ENCODE data around the gene C22orf23.

The C22orf23 gene

GRCh38 chr22:37953437-37954179 lies at the start of gene C22orf23, which contains the start of gene POLR2F:
C22orf23 (minus strand) TSS chr22:37953601; CDS start chr22:37953149, 452 bp downstream.
POLR2F (plus strand) TSS chr22:37953699; CDS start chr22:37953788, 89 bp downstream.
- DNase-seq (ENCODE audit: low spot score in 2 of 2) (peak; percentile 92 to 94), ATAC-seq (ENCODE audit: low read depth) (peak; percentile 95)
- peaks cover 31% of the 10 kb centered on the region for H3K4me1 Mint-ChIP-seq
- H3K4me3 Mint-ChIP-seq: peak within 1 kb of the TSS; percentile 91
- H3K9me3 Mint-ChIP-seq: no peaks in the 10 kb centered on the region
- no peaks in the 10 kb centered on the region for H3K27me3 Mint-ChIP-seq
- peaks cover 15% of the 10 kb centered on the region for H3K36me3 Mint-ChIP-seq
- H3K27ac Mint-ChIP-seq: peak within 1 kb of the TSS; percentile 89

GRCh38 chr22:37999640-38000272 lies 46.4 kb upstream of the C22orf23 start:
- Mint-ChIP-seq H3K27me3 (peaks cover 7% of the 10 kb centered on the region), H3K9me3 (no peaks in the 10 kb centered on the region), H3K4me1 (peaks cover 20% of the 10 kb centered on the region), H3K27ac (no peak overlapping the region), H3K4me3 (no peak overlapping the region), H3K36me3 (peaks cover 3% of the 10 kb centered on the region)
- ATAC-seq (ENCODE audit: low read depth): peak; percentile 26
- DNase-seq (ENCODE audit: low spot score in 2 of 2): no peak

GRCh38 chr22:37999236-37999635 lies 45.8 kb upstream of the C22orf23 start:
- no peak overlapping the region for H3K4me3 Mint-ChIP-seq
- peaks cover 20% of the 10 kb centered on the region for H3K4me1 Mint-ChIP-seq
- DNase-seq (ENCODE audit: low spot score in 2 of 2) (no peak), ATAC-seq (ENCODE audit: low read depth) (no peak)
- no peaks in the 10 kb centered on the region for H3K9me3 Mint-ChIP-seq
- peaks cover 7% of the 10 kb centered on the region for H3K27me3 Mint-ChIP-seq
- peaks cover 3% of the 10 kb centered on the region for H3K36me3 Mint-ChIP-seq
- no peak overlapping the region for H3K27ac Mint-ChIP-seq

- Mint-ChIP-seq H3K36me3 (peaks cover 3% of the 10 kb centered on the region), H3K9me3 (no peaks in the 10 kb centered on the region), H3K27ac (no peak overlapping the region), H3K4me3 (no peak overlapping the region), H3K27me3 (peaks cover 7% of the 10 kb centered on the region), H3K4me1 (peaks cover 20% of the 10 kb centered on the region)
- DNase-seq (ENCODE audit: low spot score in 2 of 2): no peak
- no peak for ATAC-seq (ENCODE audit: low read depth)
Measured at GRCh38 chr22:37998543-37998942, 45.1 kb upstream of the C22orf23 start.

GRCh38 chr22:37996515-37997246 lies 43.3 kb upstream of the C22orf23 start:
- Mint-ChIP-seq H3K4me1 (peaks cover 20% of the 10 kb centered on the region), H3K4me3 (peak overlapping the region; percentile 48), H3K36me3 (peaks cover 5% of the 10 kb centered on the region), H3K27me3 (peaks cover 7% of the 10 kb centered on the region), H3K27ac (peak overlapping the region; percentile 93), H3K9me3 (no peaks in the 10 kb centered on the region)
- peak; percentile 8 for ATAC-seq (ENCODE audit: low read depth)
- DNase-seq (ENCODE audit: low spot score in 2 of 2): no peak

DNA sequence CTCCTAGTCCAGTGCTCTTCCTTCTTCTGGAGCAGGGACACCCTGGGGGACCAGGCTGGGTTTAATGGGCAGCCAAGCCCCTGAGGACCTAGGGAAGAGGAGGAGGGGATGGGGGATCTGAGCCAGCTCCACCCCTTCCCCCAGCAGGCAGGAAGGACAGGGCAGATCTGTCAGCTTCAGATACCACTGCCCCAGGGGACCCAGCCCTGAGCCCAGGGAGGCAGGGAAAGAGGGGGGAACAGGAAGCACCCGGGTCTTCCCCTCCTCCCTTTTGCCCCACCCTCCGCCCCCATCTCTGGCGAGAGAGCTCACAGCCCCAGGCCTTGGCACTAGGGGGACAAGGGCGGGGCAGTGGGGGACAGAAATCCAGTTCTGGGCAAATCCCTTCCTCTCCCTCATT lies 42.7 kb upstream of the C22orf23 start:
- peak; percentile 61 for ATAC-seq (ENCODE audit: low read depth)
- Mint-ChIP-seq H3K9me3 (no peaks in the 10 kb centered on the region), H3K27ac (no peak overlapping the region), H3K4me3 (peak overlapping the region; percentile 17), H3K36me3 (peaks cover 5% of the 10 kb centered on the region), H3K27me3 (peaks cover 7% of the 10 kb centered on the region), H3K4me1 (peaks cover 20% of the 10 kb centered on the region)
- no peak for DNase-seq (ENCODE audit: low spot score in 2 of 2)

GRCh38 chr22:37995460-37995859 lies 42.1 kb upstream of the C22orf23 start:
- Mint-ChIP-seq H3K36me3 (peaks cover 5% of the 10 kb centered on the region), H3K9me3 (no peaks in the 10 kb centered on the region), H3K4me1 (peaks cover 20% of the 10 kb centered on the region), H3K4me3 (peak overlapping the region; percentile 11), H3K27ac (peak overlapping the region; percentile 20), H3K27me3 (peaks cover 7% of the 10 kb centered on the region)
- no peak for DNase-seq (ENCODE audit: low spot score in 2 of 2)
- ATAC-seq (ENCODE audit: low read depth): no peak

- Mint-ChIP-seq H3K4me1 (peaks cover 20% of the 10 kb centered on the region), H3K27me3 (peaks cover 7% of the 10 kb centered on the region), H3K9me3 (no peaks in the 10 kb centered on the region), H3K27ac (peak overlapping the region; percentile 20), H3K4me3 (no peak overlapping the region), H3K36me3 (peaks cover 5% of the 10 kb centered on the region)
- DNase-seq (ENCODE audit: low spot score in 2 of 2) (no peak), ATAC-seq (ENCODE audit: low read depth) (no peak)
Measured at GRCh38 chr22:37994982-37995381, 41.6 kb upstream of the C22orf23 start.

- DNase-seq (ENCODE audit: low spot score in 2 of 2): no peak
- no peaks in the 10 kb centered on the region for H3K9me3 Mint-ChIP-seq
- ATAC-seq (ENCODE audit: low read depth): peak; percentile 43
- no peak overlapping the region for H3K27ac Mint-ChIP-seq
- peaks cover 5% of the 10 kb centered on the region for H3K36me3 Mint-ChIP-seq
- peaks cover 20% of the 10 kb centered on the region for H3K4me1 Mint-ChIP-seq
- H3K27me3 Mint-ChIP-seq: peaks cover 7% of the 10 kb centered on the region
- no peak overlapping the region for H3K4me3 Mint-ChIP-seq
Measured at GRCh38 chr22:37994049-37994448, 40.6 kb upstream of the C22orf23 start.

DNA sequence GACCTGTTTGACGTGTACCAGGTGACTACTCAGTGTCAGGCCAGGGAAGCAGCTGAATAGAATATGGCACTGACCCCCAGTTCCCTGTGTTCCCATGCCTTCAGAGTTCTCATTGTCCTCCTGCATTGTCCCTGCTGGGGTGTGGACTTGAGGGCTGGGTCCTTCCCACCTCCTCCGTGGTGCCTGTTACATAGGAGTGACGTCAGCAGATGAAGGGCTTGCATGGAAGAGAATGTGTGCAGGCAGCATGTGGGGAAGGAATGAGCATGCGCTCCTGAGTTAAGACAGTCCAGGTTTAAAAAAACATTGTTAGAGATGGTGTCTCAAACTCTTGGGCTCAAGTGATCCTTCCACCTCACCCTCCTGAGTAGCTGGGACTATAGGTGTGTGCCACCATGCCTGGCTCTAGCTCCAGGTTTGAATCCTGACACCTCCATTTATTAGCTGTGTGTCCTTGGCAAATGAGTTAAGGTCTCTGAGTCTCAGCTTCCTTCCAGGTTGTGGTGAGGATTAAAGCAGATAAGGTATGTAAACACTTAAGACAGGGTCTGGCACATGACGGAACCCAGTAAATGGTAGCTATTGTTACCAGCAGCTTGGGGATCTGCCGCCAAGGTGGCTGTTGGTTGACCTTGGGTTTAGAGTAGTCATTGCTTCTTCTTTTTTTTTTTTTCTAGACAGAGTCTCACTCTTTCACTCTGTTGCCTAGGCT lies 38.5 kb upstream of the C22orf23 start:
- no peak overlapping the region for H3K4me3 Mint-ChIP-seq
- H3K36me3 Mint-ChIP-seq: peaks cover 2% of the 10 kb centered on the region
- no peak for ATAC-seq (ENCODE audit: low read depth)
- no peaks in the 10 kb centered on the region for H3K27me3 Mint-ChIP-seq
- no peak overlapping the region for H3K27ac Mint-ChIP-seq
- H3K9me3 Mint-ChIP-seq: no peaks in the 10 kb centered on the region
- no peak for DNase-seq (ENCODE audit: low spot score in 2 of 2)
- peaks cover 13% of the 10 kb centered on the region for H3K4me1 Mint-ChIP-seq

- Mint-ChIP-seq H3K9me3 (no peaks in the 10 kb centered on the region), H3K27ac (no peak overlapping the region), H3K4me3 (no peak overlapping the region), H3K4me1 (peaks cover 6% of the 10 kb centered on the region), H3K36me3 (peaks cover 2% of the 10 kb centered on the region), H3K27me3 (no peaks in the 10 kb centered on the region)
- ATAC-seq (ENCODE audit: low read depth): no peak
- DNase-seq (ENCODE audit: low spot score in 2 of 2): no peak
Measured at GRCh38 chr22:37990862-37991261, 37.5 kb upstream of the C22orf23 start.

- no peak overlapping the region for H3K27ac Mint-ChIP-seq
- ATAC-seq (ENCODE audit: low read depth) (no peak), DNase-seq (ENCODE audit: low spot score in 2 of 2) (no peak)
- H3K36me3 Mint-ChIP-seq: peaks cover 2% of the 10 kb centered on the region
- H3K4me3 Mint-ChIP-seq: no peak overlapping the region
- no peaks in the 10 kb centered on the region for H3K27me3 Mint-ChIP-seq
- H3K4me1 Mint-ChIP-seq: peaks cover 1% of the 10 kb centered on the region
- H3K9me3 Mint-ChIP-seq: no peaks in the 10 kb centered on the region
Measured at GRCh38 chr22:37990301-37990700, 36.9 kb upstream of the C22orf23 start.

- ATAC-seq (ENCODE audit: low read depth): no peak
- Mint-ChIP-seq H3K4me3 (no peak overlapping the region), H3K27me3 (no peaks in the 10 kb centered on the region), H3K9me3 (no peaks in the 10 kb centered on the region), H3K27ac (no peak overlapping the region), H3K36me3 (peaks cover 2% of the 10 kb centered on the region), H3K4me1 (no peaks in the 10 kb centered on the region)
- DNase-seq (ENCODE audit: low spot score in 2 of 2): no peak
Measured at GRCh38 chr22:37989146-37990045, 36.0 kb upstream of the C22orf23 start.
